Muscle layer of duodenum (tissue), 2 donors: ENCODE results near the gene ZNF12.
"Not testable (repeated sequence)": the region's sequence is repeated elsewhere in the genome, so short reads cannot be mapped to it uniquely, and the experiment has no call there.

ENCODE experiments used
- H3K27ac ChIP-seq: one replicate; pipeline ENCODE4 v1.7.0; 2013; ENCODE audit warnings: mild to moderate bottlenecking, low read length
- H3K27me3 ChIP-seq: one replicate; pipeline ENCODE4 v1.7.0; 2013; ENCODE audit warnings: low read depth, mild to moderate bottlenecking, control low read depth, low read length
- H3K36me3 ChIP-seq, 2 donors: one replicate each; pipeline ENCODE4 v1.7.0; 2013; ENCODE audit warnings: low read length in 2 of 2, control low read depth in 1 of 2, mild to moderate bottlenecking in 1 of 2; ENCODE audit not compliant: insufficient read depth in 2 of 2, control insufficient read depth in 1 of 2
- H3K4me1 ChIP-seq, 2 donors: one replicate each; pipeline ENCODE4 v1.7.0; 2013; ENCODE audit warnings: low read length in 2 of 2, mild to moderate bottlenecking in 2 of 2, control low read depth in 1 of 2, moderate library complexity in 1 of 2; ENCODE audit not compliant: insufficient read depth in 2 of 2, control insufficient read depth in 1 of 2
- H3K4me3 ChIP-seq, 2 donors: one replicate each; pipeline ENCODE4 v1.7.0; 2013; ENCODE audit warnings: low read length in 2 of 2, low read depth in 1 of 2, mild to moderate bottlenecking in 1 of 2
- H3K9me3 ChIP-seq, 2 donors: one replicate each; pipeline ENCODE4 v1.7.0; 2013; ENCODE audit warnings: low read length in 2 of 2, control low read depth in 1 of 2, mild to moderate bottlenecking in 1 of 2; ENCODE audit not compliant: control insufficient read depth in 1 of 2
- donor health status: healthy.

Gene ZNF12

DNA sequence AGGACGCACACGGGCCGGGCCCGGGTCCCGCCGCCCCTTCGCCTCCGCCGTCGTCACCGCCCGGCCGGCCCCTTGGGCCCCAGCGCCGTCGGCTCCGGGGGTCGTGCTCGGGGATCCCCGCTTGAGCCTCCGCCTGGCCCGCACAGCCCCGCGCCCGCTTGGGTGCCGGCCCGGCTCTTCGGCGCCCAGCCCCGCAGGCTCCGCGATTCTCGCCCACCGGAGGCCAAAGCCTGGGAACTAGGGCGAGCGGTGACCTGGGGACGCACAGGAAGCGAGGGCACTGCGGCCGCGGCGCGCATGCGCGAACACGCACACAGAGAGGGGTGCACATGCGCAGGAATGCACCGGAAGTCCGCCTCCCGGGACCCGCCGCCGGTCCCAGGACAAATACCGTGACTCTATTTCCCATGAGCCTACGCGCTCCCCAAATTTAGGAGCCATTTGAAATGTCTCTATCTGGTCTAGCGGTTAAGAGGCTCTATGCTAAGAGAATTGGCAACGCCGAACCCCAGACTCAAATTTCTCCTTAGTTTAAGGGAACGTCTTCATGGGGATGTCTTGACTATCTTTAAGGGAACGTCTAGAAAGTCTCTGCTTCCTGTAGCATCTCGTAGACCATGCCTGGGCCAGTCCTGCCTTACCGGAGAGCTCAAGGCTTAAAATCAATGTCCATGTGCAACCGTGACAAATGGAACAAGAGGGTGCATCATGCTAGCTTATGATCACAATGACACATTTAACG lies at the start of gene ZNF12:
TSS of gene ZNF12 (minus strand) at position 282 of the 742 bp plus-strand sequence. CDS start 1,774 bp downstream, outside the sequence.
- Histone ChIP-seq H3K27me3 (no peaks in the 10 kb centered on the region), H3K27ac (peak within 1 kb of the TSS; percentile 85), H3K4me3 (peak within 1 kb of the TSS; percentile 93 to 98), H3K36me3 (peaks cover 10 to 22% of the 10 kb centered on the region in 2 donors), H3K4me1 (peaks cover 7 to 25% of the 10 kb centered on the region in 2 donors), H3K9me3 (peaks cover 4 to 7% of the 10 kb centered on the region in 2 donors)

DNA sequence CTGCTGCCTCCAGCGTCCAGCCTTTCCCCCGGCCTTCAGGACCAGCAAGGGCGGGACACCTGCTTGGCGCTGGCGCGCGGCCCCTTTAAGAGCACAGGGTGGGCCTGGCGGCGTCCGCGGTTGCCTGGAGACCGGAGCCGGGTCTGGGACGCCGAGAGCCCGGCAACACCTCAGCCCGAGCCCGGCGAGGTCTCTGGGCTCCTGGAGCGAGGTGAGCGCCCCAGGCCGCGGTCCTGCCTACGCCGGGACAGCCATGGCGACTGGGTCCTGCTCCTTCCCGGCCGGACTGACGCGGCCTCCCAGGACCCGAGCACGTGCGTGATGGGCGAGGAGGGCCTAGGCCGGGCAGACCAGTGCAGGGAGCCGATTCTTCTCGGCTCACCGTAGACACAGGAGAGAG lies 47.2 kb upstream of the ZNF12 start, which contains the start of gene RSPH10B2:
TSS of gene RSPH10B2 (plus strand) at position 140 of the 400 bp plus-strand sequence. CDS start 3,575 bp downstream, outside the sequence.
- H3K27me3 ChIP-seq, H3K4me3 ChIP-seq, H3K36me3 ChIP-seq, H3K9me3 ChIP-seq, H3K27ac ChIP-seq, H3K4me1 ChIP-seq: not testable (repeated sequence)

DNA sequence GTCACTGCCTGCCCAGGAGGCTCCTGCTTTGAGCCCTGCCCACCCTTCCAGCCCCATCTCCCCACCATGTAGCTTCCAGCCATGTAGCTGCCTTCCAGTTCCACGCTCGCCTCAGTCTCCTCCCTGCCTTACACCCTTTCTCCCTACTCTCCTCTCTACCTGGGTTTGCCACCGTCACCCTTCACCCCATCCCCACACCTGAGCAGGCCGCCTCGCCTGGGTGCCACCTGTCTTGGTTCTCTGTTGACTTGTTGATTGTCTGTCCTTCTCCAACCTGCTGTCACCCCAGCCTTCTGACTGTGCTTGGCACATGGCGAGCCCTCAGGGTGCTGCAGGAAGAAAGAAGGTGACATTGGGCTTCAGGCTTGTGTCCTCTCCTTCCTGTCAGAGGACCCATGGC lies 43.4 kb upstream of the ZNF12 start:
- H3K4me3 ChIP-seq, H3K4me1 ChIP-seq, H3K27me3 ChIP-seq, H3K36me3 ChIP-seq, H3K9me3 ChIP-seq, H3K27ac ChIP-seq: not testable (repeated sequence)

DNA sequence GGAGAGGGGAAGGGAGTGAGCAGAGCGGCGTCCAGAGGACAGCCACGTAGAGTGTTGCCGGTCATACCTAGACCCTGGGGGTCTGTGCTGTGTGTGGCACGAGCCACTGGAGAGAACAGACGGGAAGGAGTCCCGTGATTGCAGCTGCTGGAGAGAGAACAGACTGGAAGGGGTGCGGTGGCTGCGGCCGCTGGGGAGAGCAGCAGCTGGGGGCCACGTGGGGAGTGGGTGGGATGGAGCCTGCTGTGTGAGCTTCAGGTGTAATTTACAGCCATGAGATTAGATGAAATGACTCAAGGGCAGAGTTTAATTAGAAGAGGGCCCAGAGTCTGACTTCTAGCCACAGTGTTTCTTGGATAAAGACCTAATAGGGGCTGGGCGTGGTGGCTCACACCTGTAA lies 42.6 kb upstream of the ZNF12 start:
- H3K9me3 ChIP-seq: not testable (repeated sequence)

DNA sequence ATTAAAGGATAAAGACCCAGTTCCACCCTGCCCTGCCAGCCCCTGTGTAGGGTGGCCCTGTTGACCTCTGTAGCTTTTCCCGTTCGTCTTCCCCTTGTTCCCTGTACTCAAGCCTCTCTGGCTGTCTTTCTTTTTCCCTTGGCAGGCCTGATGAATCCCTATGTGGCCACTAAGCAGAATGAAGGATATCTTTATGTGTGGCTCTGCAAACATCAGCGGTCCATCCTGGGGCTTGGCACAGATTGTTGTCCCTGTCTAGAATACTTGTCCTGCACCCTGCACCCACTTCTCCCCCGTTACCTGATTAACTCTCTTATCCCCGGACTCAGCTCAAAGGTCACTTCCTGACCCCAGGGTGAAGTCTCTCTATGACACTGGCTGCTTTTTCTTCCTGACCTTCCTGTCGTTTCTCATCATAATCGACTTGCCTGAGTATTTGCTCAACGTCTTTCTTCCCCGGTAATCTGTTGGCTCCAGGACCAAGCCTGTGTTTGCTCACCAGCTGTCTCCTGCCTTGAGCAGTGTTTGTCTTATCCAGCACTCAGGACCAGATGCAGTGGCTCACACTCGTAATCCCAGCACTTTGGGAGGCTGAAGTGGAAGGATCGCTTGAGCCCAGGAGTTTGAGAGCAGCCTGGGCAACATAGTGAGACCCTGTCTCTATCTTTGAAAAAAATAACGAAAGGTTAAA lies 37.8 kb upstream of the ZNF12 start:
- not testable (repeated sequence) for H3K9me3 ChIP-seq, H3K27ac ChIP-seq, H3K36me3 ChIP-seq, H3K27me3 ChIP-seq, H3K4me3 ChIP-seq, H3K4me1 ChIP-seq

More for the DNA sequence above, 42.6 kb upstream of the ZNF12 start:
- not testable (repeated sequence) for H3K4me1 ChIP-seq, H3K4me3 ChIP-seq, H3K27me3 ChIP-seq, H3K36me3 ChIP-seq, H3K27ac ChIP-seq

DNA sequence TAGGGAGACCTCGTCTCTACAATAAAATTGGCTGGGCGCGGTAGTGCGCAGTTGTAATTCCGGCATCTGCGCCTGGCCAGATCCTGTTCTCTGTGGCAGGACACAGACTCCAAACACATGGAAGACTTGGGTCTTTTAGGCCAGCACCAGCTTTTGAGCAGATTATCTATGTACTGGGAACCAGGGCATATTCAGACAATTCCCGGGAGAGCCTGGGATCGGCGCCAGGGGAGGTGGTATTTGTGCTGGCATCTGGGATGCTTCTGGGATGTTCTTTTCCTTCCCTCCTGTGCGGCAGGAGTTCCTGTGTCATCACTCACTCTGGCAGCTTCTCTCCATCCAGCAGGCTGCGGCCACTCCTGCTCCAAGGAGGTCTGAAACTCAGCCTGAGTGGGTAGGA lies 31.7 kb upstream of the ZNF12 start:
- H3K36me3 ChIP-seq: peaks cover 5 to 39% of the 10 kb centered on the region in 2 donors
- H3K4me3 ChIP-seq, H3K4me1 ChIP-seq, H3K9me3 ChIP-seq, H3K27ac ChIP-seq, H3K27me3 ChIP-seq: not testable (repeated sequence)

DNA sequence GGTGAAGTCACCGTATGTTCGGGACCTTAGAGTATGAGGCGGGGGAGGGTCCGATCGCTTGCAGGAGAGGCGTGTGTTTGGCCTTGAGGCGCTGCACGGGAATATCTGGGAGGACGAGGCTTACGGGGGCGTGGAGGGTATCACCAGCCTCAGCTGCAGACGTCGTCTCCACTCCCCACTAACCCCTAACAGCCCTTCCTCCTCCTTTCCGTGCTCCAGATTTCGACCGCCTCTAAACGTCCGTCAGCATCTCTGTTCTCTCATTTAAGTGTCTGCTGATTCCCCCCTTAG lies 23.5 kb upstream of the ZNF12 start:
- Histone ChIP-seq H3K27ac (no peak overlapping the region), H3K27me3 (no peaks in the 10 kb centered on the region), H3K4me1 (peaks cover 0 to 5% of the 10 kb centered on the region in 2 donors), H3K36me3 (peaks cover 8 to 23% of the 10 kb centered on the region in 2 donors), H3K4me3 (peak overlapping the region; percentile 69 to 96), H3K9me3 (no peaks in the 10 kb centered on the region)

DNA sequence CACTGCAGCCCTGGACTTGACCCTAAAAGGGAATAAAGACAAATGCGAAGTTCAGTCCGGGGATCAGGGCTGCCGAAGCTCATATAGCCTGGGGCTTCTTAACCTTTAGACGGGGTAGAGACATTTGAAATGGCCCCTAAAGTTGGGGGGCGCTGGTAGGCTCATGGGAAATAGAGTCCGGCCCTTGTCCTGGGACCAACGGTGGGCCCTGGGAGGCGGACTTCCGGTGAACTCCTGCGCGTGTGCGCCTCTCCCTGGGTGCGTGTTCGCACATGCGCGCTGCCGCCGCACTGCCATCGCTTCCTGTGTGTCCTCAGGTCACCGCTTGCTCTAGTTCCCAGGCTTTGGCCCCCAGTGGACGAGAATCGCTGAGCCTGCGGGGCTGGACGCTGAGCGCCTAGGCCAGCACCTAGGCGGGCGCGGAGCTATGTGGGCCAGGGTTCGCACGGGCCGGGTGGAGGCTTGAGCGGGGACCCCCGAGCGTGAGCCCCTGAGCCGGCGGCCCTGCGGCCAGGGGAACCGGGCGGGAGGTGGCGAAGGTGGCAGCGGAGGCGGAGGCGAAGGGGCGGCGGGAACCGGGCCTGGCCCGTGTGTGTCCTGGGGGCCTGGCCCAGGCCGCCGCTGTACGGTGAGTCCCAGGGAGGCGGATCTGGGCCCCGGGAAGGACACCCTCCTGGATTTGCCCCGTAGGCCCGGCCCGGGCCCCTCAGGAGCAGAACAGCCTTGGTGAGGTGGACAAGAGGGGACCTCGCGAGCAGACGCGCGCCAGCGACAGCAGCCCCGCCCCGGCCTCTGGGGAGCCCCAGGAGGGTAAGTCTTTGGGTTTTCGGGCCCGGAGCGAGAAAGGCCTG lies 23.0 kb upstream of the ZNF12 start:
- Histone ChIP-seq H3K36me3 (peaks cover 8 to 17% of the 10 kb centered on the region in 2 donors), H3K4me3 (peak overlapping the region; percentile 69 to 96), H3K9me3 (no peaks in the 10 kb centered on the region), H3K27ac (peak overlapping the region; percentile 23), H3K27me3 (no peaks in the 10 kb centered on the region), H3K4me1 (peaks cover 0 to 5% of the 10 kb centered on the region in 2 donors)

DNA sequence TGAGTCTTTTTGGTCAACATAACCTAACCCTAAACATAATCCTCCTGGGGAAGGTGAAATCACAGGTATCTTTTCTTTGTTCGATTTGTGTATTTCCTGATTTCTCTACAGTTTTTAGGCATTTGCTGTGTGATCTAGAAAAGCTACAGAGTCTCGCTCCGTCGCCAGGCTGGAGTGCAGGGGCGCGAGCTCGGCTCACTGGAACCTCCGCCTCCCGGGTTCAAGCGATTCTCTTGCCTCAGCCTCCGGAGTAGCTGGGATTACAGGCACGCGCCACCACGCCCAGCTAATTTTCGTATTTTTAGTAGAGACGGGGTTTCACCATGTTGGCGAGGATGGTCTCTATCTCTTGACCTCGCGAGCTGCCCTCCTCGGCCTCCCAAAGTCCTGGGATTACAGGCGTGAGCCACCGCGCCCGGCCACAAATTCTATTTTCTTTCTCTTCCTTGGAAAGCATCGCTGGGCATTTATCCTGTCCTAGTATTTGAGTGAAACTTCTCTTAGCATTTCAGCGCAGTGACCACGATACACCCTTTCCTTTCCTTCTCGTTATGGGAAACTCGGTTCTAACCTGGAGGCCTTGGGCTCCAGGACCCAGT lies 22.2 kb upstream of the ZNF12 start:
- H3K4me1 ChIP-seq, H3K9me3 ChIP-seq, H3K27me3 ChIP-seq: not testable (repeated sequence)
- H3K36me3 ChIP-seq: peaks cover 8 to 16% of the 10 kb centered on the region in 2 donors
- H3K27ac ChIP-seq: peak overlapping the region; percentile 23
- peak overlapping the region; percentile 69 to 96 for H3K4me3 ChIP-seq

DNA sequence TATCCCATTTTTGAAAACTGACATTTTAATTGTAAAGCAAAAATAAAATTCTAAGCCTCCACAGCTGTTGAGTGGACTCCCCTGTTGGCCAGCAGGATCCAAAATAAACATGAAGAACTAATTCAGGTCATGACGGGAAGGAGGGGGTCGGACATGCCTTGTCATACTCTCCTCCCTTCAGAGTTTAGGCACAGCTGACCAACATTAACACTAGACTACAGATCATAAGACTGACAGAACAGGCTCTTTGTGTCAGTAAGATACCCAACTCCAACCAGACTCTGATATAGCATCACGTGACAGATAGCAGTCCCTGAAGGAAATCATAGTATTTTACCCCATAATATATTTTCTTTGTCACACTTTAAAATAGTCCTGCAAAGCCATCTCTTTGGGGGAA lies 20.9 kb upstream of the ZNF12 start:
- Histone ChIP-seq H3K4me3 (no peak overlapping the region), H3K27me3 (no peaks in the 10 kb centered on the region), H3K36me3 (peaks cover under 1 to 5% of the 10 kb centered on the region in 2 donors), H3K27ac (no peak overlapping the region), H3K9me3 (no peaks in the 10 kb centered on the region), H3K4me1 (peaks cover 0 to 5% of the 10 kb centered on the region in 2 donors)

DNA sequence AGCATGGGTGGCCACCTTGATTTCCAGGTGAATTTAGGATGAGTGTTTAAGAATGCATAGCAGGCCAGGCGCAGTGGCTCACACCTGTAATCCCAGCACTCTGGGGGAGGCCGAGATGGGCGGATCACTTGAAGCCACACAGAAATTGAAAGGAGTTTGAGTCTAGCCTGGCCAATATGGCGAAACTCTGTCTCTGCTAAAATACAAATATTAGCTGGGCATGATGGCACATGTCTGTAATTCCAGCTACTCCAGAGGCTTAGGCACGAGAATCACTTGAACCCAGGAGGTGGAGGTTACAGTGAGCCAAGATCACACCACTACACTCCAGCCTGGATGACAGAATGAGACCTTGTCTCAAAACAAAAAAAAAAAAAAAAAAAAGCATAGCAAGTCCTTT lies 19.6 kb upstream of the ZNF12 start:
- not testable (repeated sequence) for H3K9me3 ChIP-seq, H3K36me3 ChIP-seq, H3K4me1 ChIP-seq, H3K27ac ChIP-seq, H3K27me3 ChIP-seq, H3K4me3 ChIP-seq
